ENCODE measurements around the gene CLDN5. TPM values are rescaled to one million over a fixed set of nuclear protein-coding genes. Genes with fewer than 3 reads are reported as not detected.

CLDN5 gene
- total and polyA plus RNA-seq, 2 of the 8 experiments (the other 6 are each of a cell fraction or from before 2014, with no cell fraction given): 1.2 to 1.6 TPM

GRCh38 chr22:19537941-19538488, 13.8 kb upstream of the CLDN5 start:
- POLR2A ChIA-PET (ENCODE audit: partially characterized antibody): interaction anchor here (1.3 to 1.6 kb wide), 2 partner anchors 22 to 72 kb away, joined by 3 read pairs; no protein-coding TSS in a partner anchor
- Histone ChIP-seq H3K79me2 (ENCODE audit: control insufficient read depth in 1 of 2, insufficient read depth in 2 of 2, low read length in 2 of 2) (no peaks in the 10 kb centered on the region), H3K4ac (replicated peaks; ENCODE audit: insufficient read length, low read depth, low read length) (no peak overlapping the region), H2BK120ac (replicated peaks; ENCODE audit: low read depth, low read length) (no peak overlapping the region), H3K56ac (replicated peaks; ENCODE audit: insufficient read length, low read depth, low read length) (no peak overlapping the region), H3K9me3 (ENCODE audit: insufficient read depth in 2 of 2, low read depth in 1 of 2, low read length in 1 of 2) (no peaks in the 10 kb centered on the region), H2BK12ac (ENCODE audit: low read depth, low read length) (no peak overlapping the region), H2BK15ac (ENCODE audit: low read length) (no peak overlapping the region), H2BK5ac (ENCODE audit: low read depth, low read length) (no peak overlapping the region; the same call in 1 of the 2 replicates), H3K36me3 (ENCODE audit: control insufficient read depth in 2 of 4, insufficient read depth in 4 of 4, low read length in 3 of 4) (no peaks in the 10 kb centered on the region), H4K91ac (replicated peaks; ENCODE audit: insufficient read length, low read length) (no peak overlapping the region), H2AFZ (ENCODE audit: low read length) (0 out of 2 replicates have a peak overlapping the region, but pooled peaks have one; percentile 62), H3K9ac (replicated peaks in 1 of 4; ENCODE audit: extremely low read depth in 1 of 4, low read depth in 3 of 4, low read length in 3 of 4) (no peak overlapping the region), H4K5ac (ENCODE audit: insufficient read length, low read depth, low read length) (no peak overlapping the region), H2AK5ac (ENCODE audit: low read depth, low read length) (no peak overlapping the region), H3K14ac (ENCODE audit: insufficient read length) (no peak overlapping the region), H3K4me2 (ENCODE audit: insufficient read depth in 1 of 2, low read depth in 2 of 2, low read length in 2 of 2) (no peak overlapping the region), H3K4me1 (replicated peaks in 1 of 4; ENCODE audit: control insufficient read depth in 3 of 4, insufficient read depth in 4 of 4, low read length in 3 of 4) (no peaks in the 10 kb centered on the region; a peak in 1 of 7 replicates), H3K18ac (ENCODE audit: extremely low read depth, low read length) (peak overlapping the region; percentile 48; the same call in 1 of the 2 replicates), H2BK20ac (ENCODE audit: low read length) (no peak overlapping the region), H3K79me1 (ENCODE audit: low read depth, low read length) (no peaks in the 10 kb centered on the region), H4K20me1 (replicated peaks in 1 of 2; ENCODE audit: control insufficient read depth in 1 of 2, insufficient read depth in 2 of 2, low read length in 2 of 2) (no peaks in the 10 kb centered on the region), H3K27ac (ENCODE audit: low read depth, low read length) (no peak overlapping the region), H3K23ac (ENCODE audit: insufficient read length) (no peak overlapping the region), H4K8ac (ENCODE audit: extremely low read depth, insufficient read depth, low read length) (no peak overlapping the region), H3K4me3 (ENCODE audit: extremely low read depth in 1 of 4, insufficient read depth in 2 of 4, low read depth in 3 of 4, low read length in 4 of 4) (no peak overlapping the region), H3K27me3 (replicated peaks in 1 of 4; ENCODE audit: control insufficient read depth in 3 of 4, extremely low read depth in 1 of 4, insufficient read depth in 3 of 4, low read length in 3 of 4) (no peaks in the 10 kb centered on the region), H3K23me2 (ENCODE audit: low read depth, low read length) (no peaks in the 10 kb centered on the region)
- WGBS, 2 experiments (ENCODE audit: extremely low coverage in 1 of 2, insufficient coverage in 1 of 2, insufficient read length in 1 of 2, insufficient replicate concordance in 2 of 2, low coverage in 1 of 2, low lambda C conversion rate in 2 of 2, missing lambda C conversion rate in 1 of 2): 88% methylated on average over 5 of the region's 5 CpGs; no CpG with 5 or more reads in 1 of the 2 experiments
- CTCF ChIA-PET (ENCODE audit: partially characterized antibody): interaction anchor here (0.7 to 2.0 kb wide), 4 partner anchors 12 to 105 kb away, joined by 3 to 6 read pairs (median 3); no protein-coding TSS in a partner anchor
- DNase-seq (ENCODE audit: low read depth in 1 of 2, low spot score in 2 of 2): no peak
- no peak for FAIRE-seq
- TF ChIP-seq BCL11A (IDR thresholded peaks at IDR 0.05; ENCODE audit: low read depth in 2 of 2, low read length in 2 of 2) (no peak), EZH2 (IDR thresholded peaks at IDR 0.05; ENCODE audit: low read depth, low read length, severe bottlenecking) (no peak), NRF1 (IDR thresholded peaks at IDR 0.05; ENCODE audit: low read depth, low read length) (no peak)
- TF ChIP-seq, protein P1, sequence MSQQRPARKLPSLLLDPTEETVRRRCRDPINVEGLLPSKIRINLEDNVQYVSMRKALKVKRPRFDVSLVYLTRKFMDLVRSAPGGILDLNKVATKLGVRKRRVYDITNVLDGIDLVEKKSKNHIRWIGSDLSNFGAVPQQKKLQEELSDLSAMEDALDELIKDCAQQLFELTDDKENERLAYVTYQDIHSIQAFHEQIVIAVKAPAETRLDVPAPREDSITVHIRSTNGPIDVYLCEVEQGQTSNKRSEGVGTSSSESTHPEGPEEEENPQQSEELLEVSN (IDR thresholded peaks at IDR 0.05): no peak

Measured in H1 (cell line).